Measurements from ENCODE around the gene TRIM9. TPM values are rescaled to one million over a fixed set of nuclear protein-coding genes. Genes with fewer than 3 reads are reported as not detected.

TRIM9 gene
- polyA plus RNA-seq, 4 donors: 0.80 to 1.3 TPM; not detected in 2

DNA sequence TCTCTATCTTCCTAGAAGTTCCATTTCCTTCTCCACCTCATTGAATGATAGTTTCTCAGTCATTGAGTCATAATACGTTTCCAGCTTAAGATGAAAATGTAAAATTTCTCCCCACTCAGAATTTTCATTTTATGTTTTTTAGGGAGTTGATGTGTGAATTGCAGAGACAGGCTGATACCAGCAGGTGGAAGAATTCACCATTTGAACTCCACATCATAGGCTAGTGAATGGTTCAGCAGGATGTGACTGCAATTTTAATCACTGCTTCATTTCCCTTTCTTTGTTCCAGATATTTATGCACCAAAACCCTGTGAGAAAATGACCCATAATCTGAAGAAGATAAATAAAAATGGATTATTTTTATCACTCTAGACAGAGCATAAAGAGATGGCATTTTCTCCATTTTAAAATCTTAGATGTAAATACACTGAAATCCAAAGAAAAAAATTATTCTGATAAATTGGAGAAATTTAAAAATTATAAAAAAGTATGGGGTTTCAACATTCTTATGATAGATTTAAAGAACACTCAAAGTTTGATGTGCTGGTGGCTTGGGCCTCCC lies 140.0 kb downstream of the TRIM9 start:
- Histone ChIP-seq H3K36me3 (ENCODE audit: control insufficient read depth in 3 of 3, insufficient read depth in 2 of 3, low read depth in 1 of 3, low read length in 3 of 3) (no peaks in the 10 kb centered on the region), H3K4me1 (ENCODE audit: control insufficient read depth in 3 of 3, insufficient read depth in 2 of 3, low read depth in 1 of 3, low read length in 2 of 3) (no peaks in the 10 kb centered on the region), H3K4me3 (ENCODE audit: low read depth in 1 of 3, low read length in 3 of 3) (no peak overlapping the region), H3K9me3 (ENCODE audit: control insufficient read depth in 2 of 2, insufficient read depth in 1 of 2, low read depth in 1 of 2, low read length in 1 of 2) (no peaks in the 10 kb centered on the region), H3K27me3 (ENCODE audit: control insufficient read depth in 3 of 3, insufficient read depth in 3 of 3, low read length in 3 of 3) (no peaks in the 10 kb centered on the region), H3K27ac (ENCODE audit: low read depth in 1 of 3, low read length in 2 of 3) (no peak overlapping the region)
- FAIRE-seq (no peak), DNase-seq (peak in 1 of 2 donors; percentile 16)
- WGBS, 3 donors: 6 to 24% (median 13%) methylated on average over 1 of the region's 1 CpG

DNA sequence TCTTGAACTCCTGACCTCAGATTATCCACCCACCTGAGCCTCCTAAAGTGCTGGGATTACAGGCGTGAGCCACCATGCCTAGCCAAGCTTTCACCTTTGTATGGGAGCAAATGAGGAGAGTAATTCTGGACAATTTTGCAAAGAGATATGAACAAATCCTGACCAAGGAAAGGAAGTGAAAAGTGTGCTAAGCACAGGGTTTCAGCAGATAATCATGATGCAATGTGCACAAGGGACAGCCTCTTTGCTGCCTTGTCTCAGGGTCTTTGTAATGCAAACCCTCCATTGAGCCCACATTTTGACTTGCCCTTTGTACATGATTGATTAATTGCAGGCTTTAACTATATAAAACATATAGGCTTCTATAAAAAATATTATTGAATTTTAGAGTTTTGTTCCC lies 141.4 kb downstream of the TRIM9 start:
- H3K4me1 ChIP-seq (ENCODE audit: control insufficient read depth in 3 of 3, insufficient read depth in 2 of 3, low read depth in 1 of 3, low read length in 2 of 3): no peaks in the 10 kb centered on the region
- no peaks in the 10 kb centered on the region for H3K36me3 ChIP-seq (ENCODE audit: control insufficient read depth in 3 of 3, insufficient read depth in 2 of 3, low read depth in 1 of 3, low read length in 3 of 3)
- FAIRE-seq (no peak), DNase-seq (no peak)
- no peak overlapping the region for H3K4me3 ChIP-seq (ENCODE audit: low read depth in 1 of 3, low read length in 3 of 3)
- H3K27me3 ChIP-seq (ENCODE audit: control insufficient read depth in 3 of 3, insufficient read depth in 3 of 3, low read length in 3 of 3): no peaks in the 10 kb centered on the region
- WGBS, 3 donors: 65 to 88% (median 68%) methylated on average over 1 of the region's 1 CpG
- H3K9me3 ChIP-seq (ENCODE audit: control insufficient read depth in 2 of 2, insufficient read depth in 1 of 2, low read depth in 1 of 2, low read length in 1 of 2): peaks cover 0 to 3% of the 10 kb centered on the region in 2 donors
- no peak overlapping the region for H3K27ac ChIP-seq (ENCODE audit: low read depth in 1 of 3, low read length in 2 of 3)

DNA sequence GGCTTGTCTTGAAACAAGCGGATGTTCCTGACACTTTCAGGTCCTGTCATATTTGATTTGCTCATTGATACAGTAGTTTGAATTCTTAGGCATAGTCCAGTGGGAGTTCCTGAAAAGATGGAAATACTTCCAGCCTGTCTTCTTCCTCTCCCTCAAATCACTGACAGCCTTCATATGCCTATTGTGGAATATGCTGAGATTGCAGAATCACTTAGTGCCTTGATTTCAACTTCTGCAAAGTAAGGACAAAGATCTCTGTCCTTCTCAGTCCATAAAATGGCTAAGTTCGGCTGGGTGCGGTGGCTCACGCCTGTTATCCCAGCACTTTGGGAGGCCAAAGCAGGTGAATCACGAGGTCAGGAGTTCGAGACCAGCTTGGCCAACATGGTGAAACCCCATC lies 143.9 kb downstream of the TRIM9 start:
- no peak for FAIRE-seq

DNA sequence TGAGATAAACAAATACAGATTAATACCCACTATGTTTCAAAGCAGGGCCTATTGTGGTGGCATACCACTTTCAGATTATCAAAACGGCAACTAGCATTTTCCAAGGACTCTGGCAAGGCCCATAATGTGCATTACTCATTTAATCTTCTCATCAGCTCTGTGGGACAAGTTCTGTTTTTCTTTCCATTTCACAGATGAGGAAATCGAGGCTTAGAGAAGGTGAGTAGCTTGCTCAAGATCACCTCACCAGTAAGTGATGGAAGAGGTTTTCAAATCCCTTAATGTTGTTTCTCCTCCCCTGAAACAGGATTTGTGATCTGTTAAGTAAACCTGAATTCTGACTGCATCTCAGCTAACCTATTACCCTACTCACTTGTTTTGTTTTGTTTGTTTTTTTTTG lies 146.7 kb downstream of the TRIM9 start:
- no peak for FAIRE-seq
- peaks cover 0 to 8% (median 0%) of the 10 kb centered on the region in 3 donors for H3K4me1 ChIP-seq (ENCODE audit: control insufficient read depth in 3 of 3, insufficient read depth in 2 of 3, low read depth in 1 of 3, low read length in 2 of 3)
- peaks cover 0 to 10% (median 3%) of the 10 kb centered on the region in 3 donors for H3K27me3 ChIP-seq (ENCODE audit: control insufficient read depth in 3 of 3, insufficient read depth in 3 of 3, low read length in 3 of 3)
- H3K4me3 ChIP-seq (ENCODE audit: low read depth in 1 of 3, low read length in 3 of 3): no peak overlapping the region
- H3K36me3 ChIP-seq (ENCODE audit: control insufficient read depth in 3 of 3, insufficient read depth in 2 of 3, low read depth in 1 of 3, low read length in 3 of 3): no peaks in the 10 kb centered on the region
- 64 to 87% (median 85%) methylated on average over 2 of the region's 2 CpGs for WGBS, 3 donors
- peaks cover 0 to 3% of the 10 kb centered on the region in 2 donors for H3K9me3 ChIP-seq (ENCODE audit: control insufficient read depth in 2 of 2, insufficient read depth in 1 of 2, low read depth in 1 of 2, low read length in 1 of 2)
- DNase-seq: no peak
- no peak overlapping the region for H3K27ac ChIP-seq (ENCODE audit: low read depth in 1 of 3, low read length in 2 of 3)

More for the DNA sequence above, 143.9 kb downstream of the TRIM9 start:
- no peak overlapping the region for H3K4me3 ChIP-seq (ENCODE audit: low read depth in 1 of 3, low read length in 3 of 3)
- 87 to 93% (median 90%) methylated on average over 6 of the region's 6 CpGs for WGBS, 3 donors
- no peaks in the 10 kb centered on the region for H3K4me1 ChIP-seq (ENCODE audit: control insufficient read depth in 3 of 3, insufficient read depth in 2 of 3, low read depth in 1 of 3, low read length in 2 of 3)
- peaks cover 0 to 3% of the 10 kb centered on the region in 2 donors for H3K9me3 ChIP-seq (ENCODE audit: control insufficient read depth in 2 of 2, insufficient read depth in 1 of 2, low read depth in 1 of 2, low read length in 1 of 2)
- DNase-seq: no peak
- no peaks in the 10 kb centered on the region for H3K27me3 ChIP-seq (ENCODE audit: control insufficient read depth in 3 of 3, insufficient read depth in 3 of 3, low read length in 3 of 3)
- H3K36me3 ChIP-seq (ENCODE audit: control insufficient read depth in 3 of 3, insufficient read depth in 2 of 3, low read depth in 1 of 3, low read length in 3 of 3): no peaks in the 10 kb centered on the region
- no peak overlapping the region for H3K27ac ChIP-seq (ENCODE audit: low read depth in 1 of 3, low read length in 2 of 3)

DNA sequence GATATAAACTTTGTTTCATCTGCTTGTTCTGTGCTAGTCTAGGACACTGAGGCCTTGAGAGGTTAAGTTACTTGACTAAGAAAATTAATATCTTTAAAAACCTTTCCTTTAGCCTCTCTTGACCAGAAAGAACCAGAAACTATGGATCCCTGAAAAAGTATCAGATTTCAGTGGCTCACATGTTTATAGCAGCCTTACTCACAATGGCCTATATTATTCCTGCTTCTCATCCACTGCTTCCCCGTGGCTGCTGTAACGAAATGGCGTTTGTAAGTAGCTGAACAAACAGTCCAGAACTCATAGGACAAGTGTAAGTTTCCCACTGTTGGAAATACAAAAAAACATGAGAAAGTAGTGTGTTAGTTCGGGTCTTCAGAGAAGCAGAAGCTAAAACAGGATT lies 147.5 kb downstream of the TRIM9 start:
- WGBS, 3 donors: 72 to 77% (median 75%) methylated on average over 4 of the region's 4 CpGs
- no peak for DNase-seq

DNA sequence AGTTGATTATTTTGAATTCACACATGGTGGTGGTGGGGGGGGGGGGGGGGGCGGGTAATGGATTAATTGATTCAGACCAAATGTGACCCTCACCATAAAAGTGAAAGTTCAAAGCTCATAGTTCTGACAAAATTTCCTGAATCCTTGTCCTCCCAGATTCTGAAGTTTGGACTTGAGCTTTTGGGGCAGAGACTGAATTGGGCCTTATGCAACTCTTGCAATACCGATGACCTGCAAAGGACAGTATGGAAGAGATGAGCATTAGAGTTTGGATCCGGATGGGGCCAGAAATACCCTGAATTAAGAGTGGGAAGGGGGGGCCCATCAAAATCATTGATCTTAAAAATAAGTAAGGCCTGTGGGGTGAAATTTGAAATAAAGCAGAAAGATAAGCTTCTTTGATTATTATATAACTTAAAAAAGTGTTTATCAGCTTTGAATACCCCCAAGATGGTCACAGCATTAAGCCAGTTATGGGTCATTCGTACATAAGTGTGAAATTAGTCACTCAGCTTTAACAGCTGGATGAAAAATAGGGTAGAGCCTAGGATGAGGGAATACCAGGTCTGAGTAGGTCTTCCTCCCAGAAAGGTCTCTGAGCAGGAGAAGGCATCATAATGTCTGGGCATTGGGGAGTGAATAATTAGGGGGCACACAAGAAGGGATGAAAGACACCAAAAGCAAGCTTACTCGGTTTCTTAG lies 148.5 kb downstream of the TRIM9 start:
- no peak for DNase-seq
- WGBS, 3 donors: 90 to 94% (median 90%) methylated on average over 5 of the region's 5 CpGs
- Histone ChIP-seq H3K4me3 (ENCODE audit: low read depth in 1 of 3, low read length in 3 of 3) (no peak overlapping the region), H3K9me3 (ENCODE audit: control insufficient read depth in 2 of 2, insufficient read depth in 1 of 2, low read depth in 1 of 2, low read length in 1 of 2) (peaks cover 0 to 3% of the 10 kb centered on the region in 2 donors), H3K27ac (ENCODE audit: low read depth in 1 of 3, low read length in 2 of 3) (no peak overlapping the region), H3K4me1 (ENCODE audit: control insufficient read depth in 3 of 3, insufficient read depth in 2 of 3, low read depth in 1 of 3, low read length in 2 of 3) (peaks cover 0 to 11% (median 0%) of the 10 kb centered on the region in 3 donors), H3K36me3 (ENCODE audit: control insufficient read depth in 3 of 3, insufficient read depth in 2 of 3, low read depth in 1 of 3, low read length in 3 of 3) (no peaks in the 10 kb centered on the region), H3K27me3 (ENCODE audit: control insufficient read depth in 3 of 3, insufficient read depth in 3 of 3, low read length in 3 of 3) (peaks cover 0 to 19% (median 3%) of the 10 kb centered on the region in 3 donors)
- FAIRE-seq: no peak

More for the DNA sequence above, 147.5 kb downstream of the TRIM9 start:
- Histone ChIP-seq H3K4me3 (ENCODE audit: low read depth in 1 of 3, low read length in 3 of 3) (no peak overlapping the region), H3K27me3 (ENCODE audit: control insufficient read depth in 3 of 3, insufficient read depth in 3 of 3, low read length in 3 of 3) (peaks cover 0 to 13% (median 3%) of the 10 kb centered on the region in 3 donors), H3K27ac (ENCODE audit: low read depth in 1 of 3, low read length in 2 of 3) (no peak overlapping the region), H3K36me3 (ENCODE audit: control insufficient read depth in 3 of 3, insufficient read depth in 2 of 3, low read depth in 1 of 3, low read length in 3 of 3) (no peaks in the 10 kb centered on the region), H3K9me3 (ENCODE audit: control insufficient read depth in 2 of 2, insufficient read depth in 1 of 2, low read depth in 1 of 2, low read length in 1 of 2) (peaks cover 0 to 3% of the 10 kb centered on the region in 2 donors), H3K4me1 (ENCODE audit: control insufficient read depth in 3 of 3, insufficient read depth in 2 of 3, low read depth in 1 of 3, low read length in 2 of 3) (peaks cover 0 to 11% (median 0%) of the 10 kb centered on the region in 3 donors)
- no peak for FAIRE-seq

DNA sequence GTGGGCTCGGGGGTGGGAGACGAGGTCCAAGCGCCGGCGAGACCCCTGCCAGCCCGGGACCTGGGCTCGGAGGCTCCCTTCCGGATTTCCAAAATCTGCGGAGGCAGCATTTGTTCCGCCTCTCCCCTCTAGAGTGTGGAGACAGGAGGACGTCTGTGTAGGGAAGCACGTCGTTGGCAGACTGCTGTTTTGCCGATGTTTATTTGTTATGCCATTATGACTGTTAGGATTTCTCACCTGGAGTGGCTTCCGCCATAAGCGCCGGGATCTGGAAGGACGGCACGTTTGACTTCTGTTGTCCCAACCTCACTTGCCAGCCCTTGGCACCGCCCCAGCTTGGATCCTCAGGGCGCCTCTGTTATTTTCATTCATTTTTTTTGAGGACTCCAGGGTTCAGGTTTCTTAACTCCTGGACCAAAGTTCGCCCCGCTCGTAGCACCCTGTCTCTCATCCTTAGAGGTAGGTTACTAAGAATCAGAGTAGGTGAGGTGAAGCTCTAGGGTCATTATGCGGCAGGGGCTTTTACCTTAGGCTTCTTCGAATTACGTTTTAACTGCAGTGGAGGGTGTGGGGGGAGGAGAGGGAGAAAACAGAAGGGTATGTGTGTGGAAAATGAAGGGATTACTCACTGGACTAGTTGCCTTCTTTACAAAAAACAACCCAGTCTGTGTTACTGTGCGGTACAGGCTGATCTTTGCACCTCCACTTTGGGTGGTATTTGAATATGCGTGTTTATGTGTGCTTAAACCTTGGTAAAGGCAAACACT lies 150.1 kb downstream of the TRIM9 start:
- Histone ChIP-seq H3K36me3 (ENCODE audit: control insufficient read depth in 3 of 3, insufficient read depth in 2 of 3, low read depth in 1 of 3, low read length in 3 of 3) (no peaks in the 10 kb centered on the region), H3K4me3 (ENCODE audit: low read depth in 1 of 3, low read length in 3 of 3) (peak overlapping the region; percentile 54 to 62 (median 55)), H3K27ac (ENCODE audit: low read depth in 1 of 3, low read length in 2 of 3) (peak overlapping the region in 1 of 3 donors; percentile 64), H3K4me1 (ENCODE audit: control insufficient read depth in 3 of 3, insufficient read depth in 2 of 3, low read depth in 1 of 3, low read length in 2 of 3) (peaks cover 0 to 11% (median 0%) of the 10 kb centered on the region in 3 donors), H3K9me3 (ENCODE audit: control insufficient read depth in 2 of 2, insufficient read depth in 1 of 2, low read depth in 1 of 2, low read length in 1 of 2) (peaks cover 0 to 3% of the 10 kb centered on the region in 2 donors), H3K27me3 (ENCODE audit: control insufficient read depth in 3 of 3, insufficient read depth in 3 of 3, low read length in 3 of 3) (peaks cover 0 to 23% (median 3%) of the 10 kb centered on the region in 3 donors)
- DNase-seq: peak; percentile 32 to 50
- FAIRE-seq: no peak
- WGBS, 3 donors: 2 to 7% (median 7%) methylated on average over 27 to 29 of the region's 29 CpGs

DNA sequence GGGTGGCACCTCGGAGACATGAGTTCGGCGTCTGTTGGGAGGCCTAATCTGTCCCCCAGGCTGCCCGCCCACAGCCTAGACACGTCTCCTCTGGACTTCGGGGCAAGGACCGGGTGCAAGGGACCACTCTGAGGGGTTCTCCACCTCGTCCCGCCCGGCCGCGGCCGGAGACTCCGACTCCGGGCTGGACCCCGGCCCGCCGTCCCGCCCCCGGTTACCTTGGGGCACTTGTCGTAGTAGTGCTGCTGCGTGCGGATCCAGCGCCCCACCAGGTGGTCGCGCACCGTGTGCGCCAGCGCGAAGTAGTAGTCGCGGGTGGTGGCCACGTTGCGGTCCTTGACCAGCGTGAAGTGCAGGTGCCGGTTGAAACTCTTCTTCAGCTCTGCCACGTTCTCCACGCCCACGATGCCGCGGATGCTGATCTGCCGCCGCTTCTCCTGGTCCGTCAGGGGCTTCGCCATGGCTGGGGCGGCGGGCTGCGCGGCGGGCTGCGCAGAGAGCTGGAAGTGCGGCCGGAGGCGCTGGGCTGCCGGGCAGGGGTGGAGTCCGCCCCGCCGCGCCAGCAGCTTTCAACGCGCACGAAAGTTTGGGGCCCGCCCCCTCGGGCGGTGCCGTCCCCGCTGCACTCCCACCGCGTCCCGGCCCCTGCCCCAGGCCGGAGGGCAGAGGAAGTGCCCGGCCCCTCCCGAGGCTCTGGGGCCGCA lies 150.8 kb downstream of the TRIM9 start, which contains the start of gene PYGL:
TSS of gene PYGL (minus strand) at position 541 of the 704 bp plus-strand sequence. CDS start at position 461, 80 bp downstream.
- DNase-seq (peak in 1 of 2 donors; percentile 56), FAIRE-seq (no peak)
- Histone ChIP-seq H3K9me3 (ENCODE audit: control insufficient read depth in 2 of 2, insufficient read depth in 1 of 2, low read depth in 1 of 2, low read length in 1 of 2) (peaks cover 0 to under 1% of the 10 kb centered on the region in 2 donors), H3K27me3 (ENCODE audit: control insufficient read depth in 3 of 3, insufficient read depth in 3 of 3, low read length in 3 of 3) (peaks cover 0 to 23% (median 3%) of the 10 kb centered on the region in 3 donors), H3K36me3 (ENCODE audit: control insufficient read depth in 3 of 3, insufficient read depth in 2 of 3, low read depth in 1 of 3, low read length in 3 of 3) (no peaks in the 10 kb centered on the region), H3K4me3 (ENCODE audit: low read depth in 1 of 3, low read length in 3 of 3) (peak within 1 kb of the TSS; percentile 54 to 62 (median 55)), H3K27ac (ENCODE audit: low read depth in 1 of 3, low read length in 2 of 3) (peak within 1 kb of the TSS in 1 of 3 donors; percentile 64), H3K4me1 (ENCODE audit: control insufficient read depth in 3 of 3, insufficient read depth in 2 of 3, low read depth in 1 of 3, low read length in 2 of 3) (peaks cover 0 to 11% (median 0%) of the 10 kb centered on the region in 3 donors)
- 1 to 3% (median 2%) methylated on average over 60 to 74 of the region's 74 CpGs for WGBS, 3 donors
